Central memory CD8-positive, alpha-beta T cell (primary cell): Measurements from ENCODE around the gene LYRM4.

Experiments
- ATAC-seq: fragments of 150-1000 bp; cut with Tn5 transposase; replicated peaks from 2 replicates; pipeline ENCODE4 v1.10.0; 2022; ENCODE audit warnings: mild to moderate bottlenecking, moderate FRiP score, moderate number of reproducible peaks; ENCODE audit not compliant: poor library complexity, severe bottlenecking; ENCODE audit errors: extremely low read depth
- DNase-seq, 2 donors: peaks; one replicate each; pipeline ENCODE4 v3.0.0; 2021; ENCODE audit warnings: low spot score in 2 of 2
- H3K27ac Mint-ChIP-seq: one replicate; pipeline ENCODE4 v1.8.0; 2022; ENCODE audit warnings: low read depth, mild to moderate bottlenecking, moderate library complexity, mixed read lengths
- H3K27me3 Mint-ChIP-seq: one replicate; pipeline ENCODE4 v1.8.0; 2022; ENCODE audit warnings: mixed read lengths
- H3K36me3 Mint-ChIP-seq: one replicate; pipeline ENCODE4 v1.8.0; 2022; ENCODE audit warnings: mild to moderate bottlenecking, moderate library complexity, mixed read lengths; ENCODE audit not compliant: insufficient read depth
- H3K4me1 Mint-ChIP-seq: one replicate; pipeline ENCODE4 v1.8.0; 2022; ENCODE audit warnings: mixed read lengths
- H3K4me3 Mint-ChIP-seq: one replicate; pipeline ENCODE4 v1.8.0; 2022; ENCODE audit warnings: mild to moderate bottlenecking, moderate library complexity, mixed read lengths
- H3K9me3 Mint-ChIP-seq: one replicate; pipeline ENCODE4 v1.8.0; 2022; ENCODE audit warnings: mixed read lengths

Gene LYRM4

GRCh38 chr6:5085648-5086293, 175.0 kb downstream of the LYRM4 start:
- no peak overlapping the region for H3K27ac Mint-ChIP-seq
- no peaks in the 10 kb centered on the region for H3K36me3 Mint-ChIP-seq
- H3K4me1 Mint-ChIP-seq: peaks cover 5% of the 10 kb centered on the region
- DNase-seq (no peak), ATAC-seq (no peak)
- no peaks in the 10 kb centered on the region for H3K9me3 Mint-ChIP-seq
- peaks cover 56% of the 10 kb centered on the region for H3K27me3 Mint-ChIP-seq
- no peak overlapping the region for H3K4me3 Mint-ChIP-seq

- Mint-ChIP-seq H3K4me1 (peaks cover 4% of the 10 kb centered on the region), H3K27me3 (peaks cover 49% of the 10 kb centered on the region), H3K27ac (no peak within 1 kb of the TSS), H3K36me3 (no peaks in the 10 kb centered on the region), H3K9me3 (no peaks in the 10 kb centered on the region), H3K4me3 (no peak within 1 kb of the TSS)
- ATAC-seq (no peak), DNase-seq (no peak)
Observed at GRCh38 chr6:5084781-5085647, 175.7 kb downstream of the LYRM4 start, which contains the start of gene PPP1R3G. PPP1R3G (plus strand) TSS chr6:5085341; CDS start chr6:5085486, 145 bp downstream.

GRCh38 chr6:5084360-5084780, 176.4 kb downstream of the LYRM4 start:
- Mint-ChIP-seq H3K4me3 (no peak overlapping the region), H3K27me3 (peaks cover 49% of the 10 kb centered on the region)
- ATAC-seq: no peak

DNA sequence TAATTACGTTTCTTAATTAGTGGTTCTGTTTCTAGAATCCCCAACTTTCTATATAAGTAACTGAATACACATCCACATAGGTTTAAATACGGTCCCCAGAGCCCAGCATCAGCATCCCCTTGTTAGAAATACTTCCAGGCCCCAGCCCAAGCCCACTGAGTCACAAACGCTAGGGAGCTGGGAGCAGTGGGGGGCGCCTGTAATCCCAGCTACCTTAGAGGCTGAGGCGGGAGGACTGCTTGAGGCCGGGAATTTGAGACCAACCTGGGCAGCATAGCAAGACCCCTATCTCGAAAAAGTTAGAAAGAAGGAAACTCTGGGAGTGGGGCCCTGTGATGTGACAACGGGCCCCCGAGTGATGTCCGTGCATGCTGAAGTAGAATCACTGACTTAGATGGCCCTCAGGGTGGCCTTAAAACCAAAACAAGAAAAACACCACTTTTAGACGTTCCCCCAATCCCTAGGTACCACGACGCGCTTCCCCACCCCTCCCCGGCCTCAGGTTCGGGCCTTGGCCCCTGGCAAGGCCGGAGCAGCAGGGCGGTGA, 176.9 kb downstream of the LYRM4 start:
- Mint-ChIP-seq H3K27me3 (peaks cover 49% of the 10 kb centered on the region), H3K27ac (no peak overlapping the region), H3K4me3 (no peak overlapping the region), H3K9me3 (no peaks in the 10 kb centered on the region), H3K36me3 (no peaks in the 10 kb centered on the region), H3K4me1 (no peaks in the 10 kb centered on the region)
- DNase-seq: no peak
- ATAC-seq: no peak

More at GRCh38 chr6:5084360-5084780, 176.4 kb downstream of the LYRM4 start:
- Mint-ChIP-seq H3K9me3 (no peaks in the 10 kb centered on the region), H3K27ac (no peak overlapping the region), H3K4me1 (no peaks in the 10 kb centered on the region), H3K36me3 (no peaks in the 10 kb centered on the region)
- no peak for DNase-seq

DNA sequence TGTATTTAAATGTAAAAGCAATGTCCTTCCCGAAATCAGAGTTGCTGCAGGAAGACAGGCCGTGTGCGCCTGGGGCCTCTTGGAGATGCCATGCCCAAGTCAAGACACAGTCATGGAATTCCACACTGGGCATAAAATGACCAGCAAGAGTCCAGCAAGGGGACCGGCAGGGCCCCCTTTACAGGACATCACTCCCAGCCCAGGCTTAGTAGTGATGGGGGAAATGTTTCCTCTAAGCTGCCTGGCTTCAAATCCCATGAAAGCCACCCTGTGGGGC, 177.5 kb downstream of the LYRM4 start:
- no peak for ATAC-seq
- Mint-ChIP-seq H3K4me1 (no peaks in the 10 kb centered on the region), H3K36me3 (no peaks in the 10 kb centered on the region), H3K27ac (no peak overlapping the region), H3K9me3 (no peaks in the 10 kb centered on the region), H3K27me3 (peaks cover 49% of the 10 kb centered on the region), H3K4me3 (no peak overlapping the region)
- DNase-seq: no peak

DNA sequence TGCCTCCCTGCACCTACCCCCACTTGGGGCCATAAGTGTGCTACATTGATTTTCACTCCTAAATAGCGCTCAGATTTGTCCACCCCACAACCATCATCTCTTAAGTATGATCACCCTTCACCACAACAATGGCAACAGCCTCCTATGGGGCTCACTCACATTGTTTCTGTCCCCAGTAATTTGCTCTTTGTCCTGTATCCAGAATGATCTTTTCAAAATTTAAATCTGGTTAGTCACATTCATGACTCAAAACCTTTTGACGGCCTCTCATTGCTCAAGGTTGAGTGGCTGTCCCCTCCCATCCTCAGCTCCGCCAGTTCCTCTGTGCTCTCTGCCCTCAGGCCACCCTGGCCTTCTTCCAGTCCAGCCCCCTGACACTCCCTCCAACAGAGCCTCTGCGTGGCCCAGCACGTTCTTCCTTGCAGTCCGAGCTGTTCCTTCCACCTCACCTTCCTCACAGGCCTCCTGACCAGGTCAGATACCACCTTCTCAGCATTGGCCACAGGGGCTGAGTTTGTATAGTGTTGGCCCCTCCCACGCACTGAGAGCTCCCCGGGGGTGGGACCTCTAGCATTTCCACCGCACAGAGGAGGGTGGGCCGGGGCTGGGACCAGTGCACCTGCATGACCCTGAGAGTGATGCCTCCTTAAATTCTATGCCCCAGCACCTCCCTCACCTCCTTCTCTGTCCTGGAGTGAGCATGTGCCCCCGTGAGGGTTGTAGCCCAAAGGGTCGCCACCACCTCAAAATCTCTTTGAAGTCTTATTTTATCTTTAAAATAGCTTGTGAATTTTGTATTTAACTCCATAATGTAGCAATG, 178.1 kb downstream of the LYRM4 start:
- peaks cover 48% of the 10 kb centered on the region for H3K27me3 Mint-ChIP-seq
- DNase-seq: no peak
- no peak overlapping the region for H3K4me3 Mint-ChIP-seq
- no peak for ATAC-seq
- H3K9me3 Mint-ChIP-seq: no peaks in the 10 kb centered on the region
- no peaks in the 10 kb centered on the region for H3K4me1 Mint-ChIP-seq
- H3K27ac Mint-ChIP-seq: no peak overlapping the region
- no peaks in the 10 kb centered on the region for H3K36me3 Mint-ChIP-seq

DNA sequence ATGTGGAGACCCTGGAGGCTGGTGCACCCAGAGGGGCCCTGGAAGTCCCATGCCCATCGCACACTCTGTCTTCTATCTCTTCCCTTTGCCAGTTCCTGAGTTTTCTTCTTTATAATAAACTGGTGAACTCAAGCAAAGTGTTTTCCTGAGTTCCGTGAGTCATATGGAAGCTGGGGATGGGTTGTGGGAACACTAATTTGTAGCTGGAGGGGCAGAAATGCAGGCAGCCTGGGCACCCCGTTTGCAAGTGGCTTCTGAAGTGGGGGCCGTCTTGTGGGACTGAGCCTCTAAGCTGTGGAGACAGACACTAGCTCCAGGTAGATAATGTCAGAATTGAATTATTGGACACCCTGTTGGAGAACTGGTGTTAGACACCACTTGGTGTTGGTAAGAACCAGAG, 178.8 kb downstream of the LYRM4 start:
- H3K9me3 Mint-ChIP-seq: no peaks in the 10 kb centered on the region
- H3K27me3 Mint-ChIP-seq: peaks cover 45% of the 10 kb centered on the region
- H3K4me3 Mint-ChIP-seq: no peak overlapping the region
- H3K36me3 Mint-ChIP-seq: no peaks in the 10 kb centered on the region
- ATAC-seq (no peak), DNase-seq (no peak)
- H3K27ac Mint-ChIP-seq: no peak overlapping the region
- no peaks in the 10 kb centered on the region for H3K4me1 Mint-ChIP-seq

GRCh38 chr6:5081182-5081581, 179.6 kb downstream of the LYRM4 start:
- Mint-ChIP-seq H3K9me3 (no peaks in the 10 kb centered on the region), H3K36me3 (no peaks in the 10 kb centered on the region), H3K27me3 (peaks cover 45% of the 10 kb centered on the region), H3K27ac (no peak overlapping the region), H3K4me3 (no peak overlapping the region), H3K4me1 (no peaks in the 10 kb centered on the region)
- DNase-seq (no peak), ATAC-seq (no peak)

- H3K4me3 Mint-ChIP-seq: no peak overlapping the region
- no peak overlapping the region for H3K27ac Mint-ChIP-seq
Observed at GRCh38 chr6:5080574-5080973, 180.2 kb downstream of the LYRM4 start.

DNA sequence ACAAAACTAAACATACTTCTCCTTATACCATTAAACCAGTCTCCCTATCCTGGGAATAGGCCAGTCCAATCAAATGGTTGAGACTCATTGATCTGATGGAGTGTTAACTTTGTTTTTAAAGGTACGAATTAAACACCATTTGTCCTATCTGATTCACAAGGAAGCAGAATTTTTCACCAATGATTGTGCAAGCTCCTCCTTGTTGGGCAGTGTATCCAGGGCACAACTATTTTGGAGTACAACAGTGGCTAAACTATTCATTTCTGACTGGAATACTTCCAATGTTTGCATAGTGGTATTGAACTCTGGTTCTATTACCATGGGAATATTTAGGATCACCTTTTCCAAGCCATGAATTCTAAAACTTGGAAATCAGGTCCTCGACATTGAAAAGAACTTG, 181.1 kb downstream of the LYRM4 start:
- no peaks in the 10 kb centered on the region for H3K36me3 Mint-ChIP-seq
- H3K9me3 Mint-ChIP-seq: no peaks in the 10 kb centered on the region
- H3K4me1 Mint-ChIP-seq: no peaks in the 10 kb centered on the region
- peaks cover 60% of the 10 kb centered on the region for H3K27me3 Mint-ChIP-seq
- no peak overlapping the region for H3K4me3 Mint-ChIP-seq
- H3K27ac Mint-ChIP-seq: no peak overlapping the region
- DNase-seq (no peak), ATAC-seq (no peak)

More at GRCh38 chr6:5080574-5080973, 180.2 kb downstream of the LYRM4 start:
- no peaks in the 10 kb centered on the region for H3K36me3 Mint-ChIP-seq
- H3K9me3 Mint-ChIP-seq: no peaks in the 10 kb centered on the region
- ATAC-seq (no peak), DNase-seq (no peak)
- H3K27me3 Mint-ChIP-seq: peaks cover 51% of the 10 kb centered on the region
- H3K4me1 Mint-ChIP-seq: no peaks in the 10 kb centered on the region

DNA sequence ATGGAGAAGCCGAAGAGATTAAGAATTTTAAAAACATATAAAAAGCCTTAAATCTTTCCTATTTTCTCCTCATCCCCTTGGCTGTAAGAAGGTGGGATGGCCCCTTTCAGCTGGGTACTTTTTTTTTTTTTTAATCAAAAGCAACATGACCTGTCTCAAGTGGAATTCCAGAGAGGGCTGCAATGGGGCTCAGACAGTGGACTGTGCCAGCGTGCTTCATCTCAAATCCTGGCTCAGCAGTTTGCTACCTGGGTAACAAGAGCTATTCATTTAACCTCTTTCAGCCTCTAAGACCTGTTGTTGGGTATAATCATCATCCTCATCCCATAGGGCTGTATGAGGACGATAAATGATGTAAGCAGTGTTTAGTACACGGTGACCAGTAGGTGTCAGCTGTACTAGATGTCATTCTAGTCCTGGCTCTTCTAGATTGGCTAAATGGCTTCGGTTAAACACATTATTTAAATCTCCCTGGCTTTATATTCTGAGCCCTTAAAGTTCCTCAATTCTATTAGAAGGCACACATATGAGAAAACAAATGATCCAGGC, 182.6 kb downstream of the LYRM4 start:
- peaks cover 60% of the 10 kb centered on the region for H3K27me3 Mint-ChIP-seq
- H3K27ac Mint-ChIP-seq: no peak overlapping the region
- no peaks in the 10 kb centered on the region for H3K36me3 Mint-ChIP-seq
- ATAC-seq: no peak
- H3K4me1 Mint-ChIP-seq: no peaks in the 10 kb centered on the region
- DNase-seq: no peak
- no peaks in the 10 kb centered on the region for H3K9me3 Mint-ChIP-seq
- H3K4me3 Mint-ChIP-seq: no peak overlapping the region

DNA sequence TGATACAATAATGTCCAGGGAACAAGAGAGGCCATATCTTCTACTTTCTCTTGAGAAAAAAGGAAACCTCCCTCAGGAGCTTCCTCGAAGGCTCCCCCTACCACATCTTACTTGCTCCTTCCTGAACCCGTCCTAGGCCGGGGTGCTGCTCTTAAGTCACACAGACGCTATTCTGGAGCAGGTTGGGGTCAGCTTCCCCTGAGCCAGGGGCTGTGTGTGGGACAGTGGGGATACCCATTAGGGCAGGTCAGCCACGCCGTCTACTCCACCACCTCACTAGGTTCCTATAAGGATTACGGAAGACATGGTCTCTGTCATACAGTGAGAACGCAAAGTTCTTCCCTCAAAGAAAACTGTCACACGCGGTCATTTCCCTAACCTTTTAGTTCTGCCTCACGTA, 183.8 kb downstream of the LYRM4 start:
- Mint-ChIP-seq H3K27ac (no peak overlapping the region), H3K27me3 (peaks cover 47% of the 10 kb centered on the region), H3K4me3 (no peak overlapping the region), H3K9me3 (no peaks in the 10 kb centered on the region), H3K36me3 (peaks cover 1% of the 10 kb centered on the region), H3K4me1 (no peaks in the 10 kb centered on the region)
- ATAC-seq (no peak), DNase-seq (no peak)
